Measurements from ENCODE around the gene GPR173.

The GPR173 gene

GRCh38 chrX:53073115-53073586 is 24.6 kb downstream of the GPR173 start:
- Histone ChIP-seq H3K4me3 (no peak overlapping the region), H3K9ac (ENCODE audit: insufficient read length) (no peak overlapping the region), H3K36me3 (ENCODE audit: insufficient read depth, low read length) (no peaks in the 10 kb centered on the region), H3K27ac (peak overlapping the region; percentile 75; the same call in 1 of the 2 replicates), H3K9me3 (ENCODE audit: low read depth, low read length) (no peaks in the 10 kb centered on the region)
- no peak for DNase-seq (ENCODE audit: low read depth, low spot score)
- TF ChIP-seq EZH2 (IDR thresholded peaks at IDR 0.05) = no peak
- TF ChIP-seq POLR2AphosphoS5 (IDR thresholded peaks at IDR 0.05; ENCODE audit: borderline replicate concordance, low read depth, low read length) = no peak
- TF ChIP-seq FOXP2 (optimal IDR thresholded peaks at IDR 0.05; ENCODE audit: control extremely low read depth, extremely low read length, insufficient read depth) = no peak

GRCh38 chrX:53075011-53075410 is 26.4 kb downstream of the GPR173 start:
- no peak for DNase-seq (ENCODE audit: low read depth, low spot score)
- TF ChIP-seq POLR2AphosphoS5 (IDR thresholded peaks at IDR 0.05; ENCODE audit: borderline replicate concordance, low read depth, low read length) (no peak), EZH2 (IDR thresholded peaks at IDR 0.05) (no peak), FOXP2 (optimal IDR thresholded peaks at IDR 0.05; ENCODE audit: control extremely low read depth, extremely low read length, insufficient read depth) (no peak)
- Histone ChIP-seq H3K9me3 (ENCODE audit: low read depth, low read length) (no peaks in the 10 kb centered on the region), H3K36me3 (ENCODE audit: insufficient read depth, low read length) (no peaks in the 10 kb centered on the region), H3K9ac (ENCODE audit: insufficient read length) (no peak overlapping the region), H3K27ac (no peak overlapping the region), H3K4me3 (no peak overlapping the region)

GRCh38 chrX:53076671-53077070 is 28.1 kb downstream of the GPR173 start:
- no peak overlapping the region for H3K4me3 ChIP-seq
- no peak for TF ChIP-seq FOXP2 (optimal IDR thresholded peaks at IDR 0.05; ENCODE audit: control extremely low read depth, extremely low read length, insufficient read depth)
- TF ChIP-seq EZH2 (IDR thresholded peaks at IDR 0.05) = no peak
- no peak for TF ChIP-seq POLR2AphosphoS5 (IDR thresholded peaks at IDR 0.05; ENCODE audit: borderline replicate concordance, low read depth, low read length)

GRCh38 chrX:53077207-53078197 is 28.9 kb downstream of the GPR173 start:
- DNase-seq (ENCODE audit: low read depth, low spot score) = no peak
- Histone ChIP-seq H3K27ac (no peak overlapping the region), H3K36me3 (ENCODE audit: insufficient read depth, low read length) (no peaks in the 10 kb centered on the region), H3K9ac (ENCODE audit: insufficient read length) (no peak overlapping the region), H3K9me3 (ENCODE audit: low read depth, low read length) (no peaks in the 10 kb centered on the region), H3K4me3 (no peak overlapping the region)
- no peak for TF ChIP-seq EZH2 (IDR thresholded peaks at IDR 0.05)
- TF ChIP-seq POLR2AphosphoS5 (IDR thresholded peaks at IDR 0.05; ENCODE audit: borderline replicate concordance, low read depth, low read length) = no peak
- TF ChIP-seq FOXP2 (optimal IDR thresholded peaks at IDR 0.05; ENCODE audit: control extremely low read depth, extremely low read length, insufficient read depth) = no peak

More at GRCh38 chrX:53076671-53077070, 28.1 kb downstream of the GPR173 start:
- no peak overlapping the region for H3K27ac ChIP-seq
- H3K9ac ChIP-seq (ENCODE audit: insufficient read length) = no peak overlapping the region
- H3K9me3 ChIP-seq (ENCODE audit: low read depth, low read length) = no peaks in the 10 kb centered on the region
- no peak for DNase-seq (ENCODE audit: low read depth, low spot score)
- no peaks in the 10 kb centered on the region for H3K36me3 ChIP-seq (ENCODE audit: insufficient read depth, low read length)

GRCh38 chrX:53078943-53079342 is 30.4 kb downstream of the GPR173 start:
- no peak for DNase-seq (ENCODE audit: low read depth, low spot score)
- Histone ChIP-seq H3K9me3 (ENCODE audit: low read depth, low read length) (no peaks in the 10 kb centered on the region), H3K9ac (ENCODE audit: insufficient read length) (no peak overlapping the region), H3K4me3 (no peak overlapping the region), H3K36me3 (ENCODE audit: insufficient read depth, low read length) (peaks cover 7% of the 10 kb centered on the region; the same call in 1 of the 2 replicates), H3K27ac (no peak overlapping the region)
- TF ChIP-seq POLR2AphosphoS5 (IDR thresholded peaks at IDR 0.05; ENCODE audit: borderline replicate concordance, low read depth, low read length) (no peak), FOXP2 (optimal IDR thresholded peaks at IDR 0.05; ENCODE audit: control extremely low read depth, extremely low read length, insufficient read depth) (no peak)

- Histone ChIP-seq H3K4me3 (no peak overlapping the region), H3K9me3 (ENCODE audit: low read depth, low read length) (no peaks in the 10 kb centered on the region), H3K27ac (peak overlapping the region; percentile 25; the same call in 1 of the 2 replicates), H3K9ac (ENCODE audit: insufficient read length) (no peak overlapping the region), H3K36me3 (ENCODE audit: insufficient read depth, low read length) (peaks cover 26% of the 10 kb centered on the region; the same call in 1 of the 2 replicates)
- no peak for TF ChIP-seq FOXP2 (optimal IDR thresholded peaks at IDR 0.05; ENCODE audit: control extremely low read depth, extremely low read length, insufficient read depth)
- no peak for TF ChIP-seq POLR2AphosphoS5 (IDR thresholded peaks at IDR 0.05; ENCODE audit: borderline replicate concordance, low read depth, low read length)
- no peak for TF ChIP-seq EZH2 (IDR thresholded peaks at IDR 0.05)
- no peak for DNase-seq (ENCODE audit: low read depth, low spot score)
Measured at GRCh38 chrX:53080628-53081580, 32.3 kb downstream of the GPR173 start.

- no peak for TF ChIP-seq EZH2 (IDR thresholded peaks at IDR 0.05)
- peak; percentile 93 for TF ChIP-seq POLR2AphosphoS5 (IDR thresholded peaks at IDR 0.05; ENCODE audit: borderline replicate concordance, low read depth, low read length)
- no peak for TF ChIP-seq FOXP2 (optimal IDR thresholded peaks at IDR 0.05; ENCODE audit: control extremely low read depth, extremely low read length, insufficient read depth)
- Histone ChIP-seq H3K36me3 (ENCODE audit: insufficient read depth, low read length) (peaks cover 37% of the 10 kb centered on the region; the same call in 1 of the 2 replicates), H3K27ac (no peak within 1 kb of the TSS), H3K9me3 (ENCODE audit: low read depth, low read length) (no peaks in the 10 kb centered on the region), H3K9ac (ENCODE audit: insufficient read length) (peak within 1 kb of the TSS; percentile 88), H3K4me3 (peak within 1 kb of the TSS; percentile 80)
- DNase-seq (ENCODE audit: low read depth, low spot score) = peak; percentile 77
Measured at GRCh38 chrX:53081925-53082772, 33.6 kb downstream of the GPR173 start, which contains the start of gene TSPYL2. Gene TSPYL2 (plus strand): TSS chrX:53082367. CDS start chrX:53082499, 132 bp downstream.
